OCI-LY1 (cell line): Measurements from ENCODE around the gene FIZ1.

Experiments
- H2AFZ ChIP-seq: fragments of 200-600 bp; sonication (generic), shearing (Covaris generic); 2 replicates; pipeline ENCODE4 v1.6.0; 2014; ENCODE audit warnings: antibody characterized with exemption, mild to moderate bottlenecking, low read length
- H3F3A ChIP-seq: fragments of 200-600 bp; sonication (generic), shearing (Covaris generic); 2 replicates; pipeline ENCODE4 v1.6.0; 2014; ENCODE audit warnings: mild to moderate bottlenecking, antibody characterized with exemption, low read length, moderate library complexity; ENCODE audit not compliant: insufficient read depth
- H3K27ac ChIP-seq: fragments of 200-600 bp; sonication (generic); 2 replicates; pipeline ENCODE4 v1.5.1; 2014; ENCODE audit warnings: low read length, mixed run types, mild to moderate bottlenecking, low read depth; ENCODE audit not compliant: poor library complexity, severe bottlenecking
- H3K27me3 ChIP-seq: fragments of 200-600 bp; sonication (generic); 2 replicates; pipeline ENCODE4 v1.6.0; 2014; ENCODE audit warnings: antibody characterized with exemption, mild to moderate bottlenecking, low read length, moderate library complexity; ENCODE audit not compliant: insufficient read depth
- H3K36me3 ChIP-seq: fragments of 200-600 bp; sonication (generic); 2 replicates; pipeline ENCODE4 v1.6.1; 2014; ENCODE audit warnings: mild to moderate bottlenecking, antibody characterized with exemption, low read length, moderate library complexity, mixed read lengths; ENCODE audit not compliant: insufficient read depth
- H3K4me1 ChIP-seq: fragments of 200-600 bp; sonication (generic); 2 replicates; pipeline ENCODE4 v1.5.1; 2014; ENCODE audit warnings: mild to moderate bottlenecking, low read length, moderate library complexity; ENCODE audit not compliant: insufficient read depth, severe bottlenecking
- H3K4me2 ChIP-seq: fragments of 200-600 bp; sonication (generic), shearing (Covaris generic); 2 replicates; pipeline ENCODE4 v1.6.1; 2014; ENCODE audit warnings: low read length
- H3K4me3 ChIP-seq: fragments of 200-600 bp; sonication (generic); 2 replicates; pipeline ENCODE4 v1.5.1; 2014; ENCODE audit warnings: low read length, low read depth, mild to moderate bottlenecking, mixed read lengths; ENCODE audit not compliant: poor library complexity, severe bottlenecking
- H3K79me2 ChIP-seq: fragments of 200-600 bp; shearing (Covaris generic); 2 replicates; pipeline ENCODE4 v1.6.1; 2016; ENCODE audit warnings: mixed run types, low read length, mixed read lengths; ENCODE audit not compliant: insufficient read depth
- H3K9ac ChIP-seq: fragments of 200-600 bp; sonication (generic), shearing (Covaris generic); 2 replicates; pipeline ENCODE4 v1.6.1; 2014; ENCODE audit warnings: mild to moderate bottlenecking, low read length, mixed read lengths
- H3K9me2 ChIP-seq: fragments of 200-600 bp; sonication (generic), shearing (Covaris generic); 2 replicates; pipeline ENCODE4 v1.6.1; 2014; ENCODE audit warnings: low read depth, mild to moderate bottlenecking, low read length, mixed read lengths
- H3K9me3 ChIP-seq: fragments of 200-600 bp; shearing (Covaris generic); 2 replicates; pipeline ENCODE4 v1.6.1; 2014; ENCODE audit warnings: low read length, mixed read lengths
- H4K20me1 ChIP-seq: fragments of 200-600 bp; sonication (generic), shearing (Covaris generic); 2 replicates; pipeline ENCODE4 v1.6.0; 2016; ENCODE audit warnings: mild to moderate bottlenecking, low read length; ENCODE audit not compliant: insufficient read depth
- EZH2 ChIP-seq: fragments of 200-600 bp; sonication (generic), shearing (Covaris generic); IDR thresholded peaks from 2 replicates; pipeline ENCODE4 v1.8.0; 2017; ENCODE audit warnings: borderline replicate concordance, mixed run types, mild to moderate bottlenecking, antibody characterized with exemption, low read length, moderate library complexity, mixed read lengths
- TF ChIP-seq, protein P1 (sequence below): fragments of 200-600 bp; sonication (generic), shearing (Covaris generic); IDR thresholded peaks from 2 replicates; pipeline ENCODE4 v1.5.1; 2017; ENCODE audit warnings: mild to moderate bottlenecking, antibody characterized with exemption, low read length, moderate library complexity, mixed read lengths

The FIZ1 gene

DNA sequence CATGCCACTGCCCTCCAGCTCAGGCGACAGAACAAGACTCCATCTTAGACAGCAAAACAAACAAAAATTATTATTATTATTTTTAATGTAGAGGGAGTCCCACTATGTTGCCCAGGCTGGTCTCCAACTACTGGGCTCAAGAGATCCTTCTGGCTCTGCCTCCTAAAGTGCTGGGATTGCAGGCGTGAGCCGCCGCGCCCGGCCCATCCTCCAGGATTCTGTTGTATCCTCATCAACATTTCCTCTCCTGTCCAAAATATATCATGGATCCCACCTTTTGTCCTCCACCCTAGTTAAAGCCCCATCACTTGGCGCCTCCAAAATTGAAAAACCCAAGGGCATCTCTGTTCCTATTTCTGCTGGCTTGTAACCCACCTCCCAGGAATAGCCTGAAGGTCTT lies 23.8 kb upstream of the FIZ1 start:
- Histone ChIP-seq H4K20me1 (no peaks in the 10 kb centered on the region), H3K9ac (no peak overlapping the region), H3K9me2 (no peaks in the 10 kb centered on the region), H3F3A (no peaks in the 10 kb centered on the region), H3K79me2 (no peaks in the 10 kb centered on the region), H3K4me3 (no peak overlapping the region), H3K36me3 (no peaks in the 10 kb centered on the region), H3K4me2 (no peak overlapping the region), H3K9me3 (no peaks in the 10 kb centered on the region), H3K27me3 (no peaks in the 10 kb centered on the region), H2AFZ (no peak overlapping the region), H3K27ac (no peak overlapping the region), H3K4me1 (peaks cover 12% of the 10 kb centered on the region)
- TF ChIP-seq, protein P1, sequence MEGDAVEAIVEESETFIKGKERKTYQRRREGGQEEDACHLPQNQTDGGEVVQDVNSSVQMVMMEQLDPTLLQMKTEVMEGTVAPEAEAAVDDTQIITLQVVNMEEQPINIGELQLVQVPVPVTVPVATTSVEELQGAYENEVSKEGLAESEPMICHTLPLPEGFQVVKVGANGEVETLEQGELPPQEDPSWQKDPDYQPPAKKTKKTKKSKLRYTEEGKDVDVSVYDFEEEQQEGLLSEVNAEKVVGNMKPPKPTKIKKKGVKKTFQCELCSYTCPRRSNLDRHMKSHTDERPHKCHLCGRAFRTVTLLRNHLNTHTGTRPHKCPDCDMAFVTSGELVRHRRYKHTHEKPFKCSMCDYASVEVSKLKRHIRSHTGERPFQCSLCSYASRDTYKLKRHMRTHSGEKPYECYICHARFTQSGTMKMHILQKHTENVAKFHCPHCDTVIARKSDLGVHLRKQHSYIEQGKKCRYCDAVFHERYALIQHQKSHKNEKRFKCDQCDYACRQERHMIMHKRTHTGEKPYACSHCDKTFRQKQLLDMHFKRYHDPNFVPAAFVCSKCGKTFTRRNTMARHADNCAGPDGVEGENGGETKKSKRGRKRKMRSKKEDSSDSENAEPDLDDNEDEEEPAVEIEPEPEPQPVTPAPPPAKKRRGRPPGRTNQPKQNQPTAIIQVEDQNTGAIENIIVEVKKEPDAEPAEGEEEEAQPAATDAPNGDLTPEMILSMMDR, result no peak
- TF ChIP-seq EZH2, result no peak

DNA sequence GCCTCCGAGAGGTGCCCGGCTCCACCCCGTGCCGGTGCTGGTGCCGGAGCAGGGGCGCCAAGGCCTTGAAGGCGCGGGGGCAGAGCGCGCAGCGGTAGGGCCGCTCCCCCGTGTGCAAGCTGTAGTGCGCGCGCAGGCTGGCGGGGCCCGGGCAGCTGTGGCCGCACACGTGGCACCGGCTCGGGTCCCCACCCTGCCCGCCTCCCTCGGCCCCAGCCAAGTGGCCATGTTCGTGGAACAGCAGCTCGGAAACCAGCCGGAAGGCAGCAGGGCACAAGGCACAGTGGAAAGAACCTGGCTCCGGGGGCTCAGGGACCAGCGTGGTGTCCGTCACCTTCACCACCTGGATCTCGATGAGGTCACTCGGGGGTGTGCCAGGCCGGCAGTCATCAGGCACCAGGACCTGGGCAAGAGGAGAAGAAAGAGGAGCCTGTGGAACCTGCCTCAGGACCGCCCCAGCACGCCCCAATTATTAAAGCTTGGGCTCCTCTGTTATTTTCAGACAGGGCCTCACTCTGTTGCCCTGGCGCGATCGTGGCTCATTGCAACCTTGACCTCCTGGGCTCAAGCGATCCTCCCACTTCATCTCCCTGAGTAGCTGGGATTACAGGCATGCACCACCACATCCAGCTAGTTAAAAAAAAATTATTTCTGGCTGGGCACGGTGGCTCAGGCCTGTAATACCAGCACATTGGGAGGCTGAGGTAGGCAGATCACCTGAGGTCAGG lies 23.1 kb upstream of the FIZ1 start:
- H2AFZ ChIP-seq, result no peak overlapping the region
- H3K9me2 ChIP-seq, result no peaks in the 10 kb centered on the region
- H3K27ac ChIP-seq, result no peak overlapping the region
- H3K9ac ChIP-seq, result no peak overlapping the region
- H3K9me3 ChIP-seq, result no peaks in the 10 kb centered on the region
- H4K20me1 ChIP-seq, result no peaks in the 10 kb centered on the region
- no peak for TF ChIP-seq EZH2
- TF ChIP-seq, protein P1, result no peak
- H3K4me3 ChIP-seq, result no peak overlapping the region
- no peaks in the 10 kb centered on the region for H3F3A ChIP-seq
- H3K4me1 ChIP-seq, result peaks cover 12% of the 10 kb centered on the region
- no peak overlapping the region for H3K4me2 ChIP-seq
- H3K36me3 ChIP-seq, result peaks cover 3% of the 10 kb centered on the region
- H3K79me2 ChIP-seq, result no peaks in the 10 kb centered on the region
- H3K27me3 ChIP-seq, result no peaks in the 10 kb centered on the region

DNA sequence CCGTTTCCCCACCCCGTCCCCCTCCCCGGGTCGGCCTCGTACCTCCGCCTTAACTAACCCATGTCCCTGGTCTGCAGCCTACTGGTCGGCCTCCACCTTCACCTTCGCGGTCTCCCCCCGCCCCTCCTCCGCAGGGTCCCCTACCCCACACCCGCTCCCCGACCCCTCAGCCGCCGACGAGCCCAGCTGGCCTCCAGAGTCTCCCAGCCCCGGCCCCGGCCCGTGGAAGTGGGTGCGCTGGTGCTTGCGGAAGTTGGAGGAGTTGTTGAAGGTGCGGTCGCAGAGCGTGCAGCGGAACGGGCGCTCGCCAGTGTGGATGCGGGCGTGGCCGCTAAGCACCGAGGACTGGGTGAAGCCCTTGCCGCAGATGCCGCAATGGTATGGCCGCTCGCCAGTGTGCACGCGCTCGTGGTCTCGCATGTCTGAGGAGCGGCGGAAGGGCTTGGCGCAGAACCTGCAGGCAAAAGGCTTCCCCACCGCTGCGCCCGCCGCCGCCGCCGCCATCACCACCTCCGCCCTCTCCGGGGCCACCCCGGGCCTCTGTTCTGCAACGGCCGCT lies 22.4 kb upstream of the FIZ1 start:
- Histone ChIP-seq H3K36me3 (peaks cover 7% of the 10 kb centered on the region), H3K4me2 (no peak overlapping the region), H3K9ac (no peak overlapping the region), H3K9me2 (no peaks in the 10 kb centered on the region), H3K4me3 (no peak overlapping the region), H3K79me2 (no peaks in the 10 kb centered on the region), H4K20me1 (no peaks in the 10 kb centered on the region), H3K27me3 (no peaks in the 10 kb centered on the region), H3K4me1 (peaks cover 12% of the 10 kb centered on the region), H3K9me3 (no peaks in the 10 kb centered on the region), H3K27ac (no peak overlapping the region), H3F3A (no peaks in the 10 kb centered on the region), H2AFZ (no peak overlapping the region)
- TF ChIP-seq, protein P1, result no peak
- TF ChIP-seq EZH2, result no peak
